Measurements from ENCODE around the gene LCN10.

LCN10 gene

DNA sequence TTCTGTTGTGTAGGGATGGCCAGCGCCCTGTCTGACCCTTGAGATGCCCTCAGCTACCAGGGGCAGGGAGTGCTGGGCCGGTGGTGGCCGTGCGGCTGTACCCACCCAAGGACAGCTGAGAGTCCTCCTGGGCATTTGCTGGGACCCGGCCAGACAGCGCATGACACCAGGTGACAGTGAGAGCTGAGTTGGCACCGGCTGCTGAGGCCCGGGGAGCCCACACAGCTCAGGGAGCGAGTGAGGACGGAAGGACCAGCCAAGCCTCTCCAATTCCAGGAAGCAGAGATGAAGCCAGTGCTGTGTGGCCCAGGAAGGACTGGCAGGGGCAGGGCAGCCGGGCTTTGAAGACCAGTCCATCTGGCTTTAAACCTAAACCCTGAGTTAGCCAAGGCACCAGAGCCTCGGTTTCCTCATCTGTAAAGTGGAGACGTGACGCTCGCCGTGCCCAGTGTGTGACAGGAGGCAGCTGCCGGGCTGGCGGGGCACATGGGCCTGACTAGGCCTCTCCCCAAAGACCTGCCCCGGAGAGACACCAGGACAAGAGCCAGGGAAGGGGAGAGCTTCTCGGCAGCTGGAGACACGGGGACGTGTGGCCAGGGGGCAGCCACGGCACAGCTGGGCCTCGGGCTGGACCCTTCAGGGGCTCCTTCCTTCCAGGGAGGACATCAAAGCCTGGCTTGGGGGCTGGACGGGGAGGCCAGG is 52.5 kb downstream of the LCN10 start:
- DNase-seq (ENCODE audit: low read depth in 2 of 2, low spot score in 1 of 2) = no peak

DNA sequence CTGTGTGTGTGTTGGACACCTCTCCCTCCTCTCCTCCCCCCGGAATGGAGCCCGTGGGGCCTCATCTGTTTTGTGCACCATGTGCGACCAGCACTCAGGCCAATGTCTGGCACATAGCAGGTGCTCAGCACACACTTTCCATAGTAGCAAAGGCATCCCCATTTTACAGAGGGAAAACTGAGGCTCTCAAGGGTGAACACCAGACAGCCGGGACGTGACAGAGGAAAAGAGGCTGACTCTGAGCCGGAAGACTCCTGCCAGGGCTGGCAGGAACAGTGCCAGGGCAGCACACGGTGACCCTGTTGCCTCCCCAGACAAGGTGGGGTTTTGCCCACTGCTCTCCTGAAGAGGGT is 53.7 kb downstream of the LCN10 start:
- no peak for DNase-seq (ENCODE audit: low read depth in 2 of 2, low spot score in 1 of 2)

DNA sequence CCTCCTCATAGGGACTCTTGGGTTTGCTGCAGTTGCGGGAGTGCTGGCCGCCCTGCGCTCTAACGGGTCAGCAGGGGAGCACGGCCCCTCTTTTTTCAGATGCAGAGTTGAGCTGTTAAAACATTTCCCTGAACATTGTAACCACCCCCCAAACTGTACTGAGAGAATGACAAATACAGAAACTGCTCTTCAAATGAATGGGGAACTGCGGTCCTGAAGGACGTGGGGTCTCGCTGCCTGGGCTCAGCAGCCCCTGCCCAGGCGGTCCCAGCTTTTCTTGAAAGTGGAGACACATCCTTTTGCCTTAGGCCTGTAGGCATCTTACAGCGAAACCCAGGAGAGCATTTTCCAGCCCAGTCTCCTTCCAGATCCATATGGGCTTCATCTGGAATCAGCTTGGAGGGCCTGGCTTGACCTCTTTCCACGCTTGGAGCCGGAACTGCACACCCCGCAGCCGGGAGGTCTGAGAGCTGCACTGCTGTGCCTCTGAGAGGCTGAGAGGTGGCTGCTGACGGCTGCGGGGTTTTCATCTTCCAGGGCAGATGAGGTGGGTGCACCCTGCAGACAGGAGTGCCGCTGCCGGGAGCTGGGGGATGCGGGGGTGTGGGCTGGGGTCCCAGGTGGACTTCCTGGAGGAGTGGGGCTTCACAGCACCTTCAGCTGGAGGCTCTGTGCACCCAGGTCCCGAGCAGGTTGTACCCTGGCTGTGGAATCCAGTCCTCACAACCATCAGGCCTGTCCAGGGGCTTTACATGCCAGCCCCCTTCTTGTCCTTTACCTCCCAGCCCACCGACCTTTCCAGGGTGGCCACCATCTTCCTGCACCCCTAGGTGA is 54.2 kb downstream of the LCN10 start:
- no peak for DNase-seq (ENCODE audit: low read depth in 2 of 2, low spot score in 1 of 2)

Measured in stimulated activated CD8-positive, alpha-beta memory T cell treated with anti-CD3 and anti-CD28 coated beads, Interleukin-4, amount 100 ng/mL, for 1 hour (primary cell).